ENCODE results near the gene PREX1.

- TF ChIP-seq CTCF (IDR thresholded peaks at IDR 0.05) (no peak), REST (IDR thresholded peaks at IDR 0.05; ENCODE audit: insufficient read depth in 1 of 2, low read depth in 2 of 2, low read length in 1 of 2) (no peak), POLR2AphosphoS5 (IDR thresholded peaks at IDR 0.05; ENCODE audit: low read depth, low read length) (no peak), SIN3A (IDR thresholded peaks at IDR 0.05; ENCODE audit: borderline replicate concordance, insufficient read depth, low read depth, low read length) (no peak)
Measured at GRCh38 chr20:48585061-48585870, 242.5 kb downstream of the PREX1 start.

All from Panc1 (cell line).